Subcutaneous adipose tissue (tissue), 4 donors: ENCODE measurements around the gene SH2D2A. TPM values are rescaled to one million over a fixed set of nuclear protein-coding genes. Genes with fewer than 3 reads are reported as not detected.

Source experiments
- CTCF ChIP-seq: fragments of 450-650 bp; IDR thresholded peaks from one replicate; pipeline ENCODE4 v1.5.1; 2016; ENCODE audit warnings: low read depth, mild to moderate bottlenecking, control low read depth, antibody characterized with exemption, moderate library complexity
- total RNA-seq, 4 donors: library from RNA; depleted of rRNA; stranded (reverse); fragments of >200 nt; gene quantifications; one replicate each; pipeline ENCODE4 v1.1.0, GENCODE V29; 2016

SH2D2A gene
- total RNA-seq, 4 donors from 2014 or later = 0.34 to 1.1 (median 0.71) TPM

GRCh38 chr1:156797212-156797871 is 19.3 kb downstream of the SH2D2A start:
- TF ChIP-seq CTCF = no peak

- TF ChIP-seq CTCF = no peak
Measured at GRCh38 chr1:156796340-156797097, 20.1 kb downstream of the SH2D2A start.

- TF ChIP-seq CTCF = no peak
Measured at GRCh38 chr1:156795787-156796186, 20.9 kb downstream of the SH2D2A start.

GRCh38 chr1:156795374-156795733 is 21.3 kb downstream of the SH2D2A start:
- no peak for TF ChIP-seq CTCF

GRCh38 chr1:156794506-156795373 is 21.9 kb downstream of the SH2D2A start:
- no peak for TF ChIP-seq CTCF

GRCh38 chr1:156789621-156790318 is 26.9 kb downstream of the SH2D2A start:
- no peak for TF ChIP-seq CTCF
